K562 (cell line): ENCODE measurements around the gene SH3BP2. TPM values are rescaled to one million over a fixed set of nuclear protein-coding genes. Genes with fewer than 3 reads are reported as not detected.

Experiments used
- ATAC-seq: fragments of 200-7000 bp; cut with Tn5 transposase; 3 replicates; pipeline ENCODE4 v1.9.1; 2020; ENCODE audit warnings: moderate library complexity
- BruUV-seq: library from RNA; stranded (reverse); fragments of 400-500 nt; replicated peaks from 2 replicates; lab custom pipeline; 2021; lab: Mats Ljungman, UMichigan
- CTCF ChIA-PET: fragments of 300-600 bp; formaldehyde crosslinking; extraction: SDS; loops from one replicate; lab custom pipeline; 2021; ENCODE audit warnings: low intra/inter-chr PET ratio; lab: Yijun Ruan, JAX
- POLR2A ChIA-PET: fragments of 300-600, 350-650 bp; sonication (Branson Sonifier 250); formaldehyde crosslinking; extraction: SDS; loops from one replicate; lab custom pipeline; 2021; ENCODE audit warnings: antibody characterized with exemption, inconsistent platforms; lab: Yijun Ruan, JAX
- DNase-seq, 4 experiments: peaks; one replicate each; pipeline versions ENCODE4 v3.0.0 to v3.0.0-alpha.2; 2011 to 2018; ENCODE audit warnings: low spot score in 3 of 4, mixed read lengths in 3 of 4; ENCODE audit errors: extremely low read depth in 1 of 4
- FAIRE-seq: peaks from 2 replicates; lab custom pipeline; 2011; peaks lifted over from hg19 to GRCh38; lab: Jason Lieb, UNC
- H2AFZ ChIP-seq: 2 replicates; pipeline ENCODE4 v1.6.0; 2011; ENCODE audit warnings: low read depth, low read length, control low read depth, inconsistent platforms
- H3K27ac ChIP-seq: fragments of 200-600 bp; 3 replicates; pipeline ENCODE4 v1.8.0; 2011; ENCODE audit warnings: low read depth, mild to moderate bottlenecking, control low read depth, inconsistent platforms, low read length, moderate library complexity, mixed read lengths; ENCODE audit errors: extremely low read depth
- H3K27me3 ChIP-seq, 2 experiments: fragments of 300-600 bp in 1 of 2; 2 replicates in 1 of 2; 3 replicates in 1 of 2; pipeline versions ENCODE4 v1.6.0 to v1.8.0; 2011; ENCODE audit warnings: inconsistent platforms in 2 of 2, low read length in 2 of 2, mild to moderate bottlenecking in 1 of 2, mixed read lengths in 1 of 2, moderate library complexity in 1 of 2; ENCODE audit not compliant: control insufficient read depth in 2 of 2, insufficient read depth in 2 of 2
- H3K36me3 ChIP-seq: fragments of 300-600 bp; 3 replicates; pipeline ENCODE4 v1.8.0; 2011; ENCODE audit warnings: mild to moderate bottlenecking, low read length, inconsistent platforms; ENCODE audit not compliant: control insufficient read depth, insufficient read depth
- H3K4me1 ChIP-seq, 2 experiments: fragments of 200-600 bp in 1 of 2; replicated peaks in 1 of 2; 2 replicates in 1 of 2; 3 replicates in 1 of 2; pipeline versions ENCODE4 v1.5.1 to v1.8.0; 2011; ENCODE audit warnings: inconsistent platforms in 2 of 2, low read length in 2 of 2, mild to moderate bottlenecking in 1 of 2, mixed read lengths in 1 of 2, moderate library complexity in 1 of 2; ENCODE audit not compliant: control insufficient read depth in 2 of 2, insufficient read depth in 2 of 2
- H3K4me2 ChIP-seq: 2 replicates; pipeline ENCODE4 v1.6.1; 2011; ENCODE audit warnings: low read length, control low read depth, inconsistent platforms, mixed read lengths; ENCODE audit not compliant: insufficient read depth
- H3K4me3 ChIP-seq: fragments of 200-600 bp; sonication (generic), shearing (Covaris generic); 2 replicates; pipeline ENCODE4 v1.5.1; 2016; ENCODE audit warnings: control low read depth, inconsistent platforms
- H3K79me2 ChIP-seq: fragments of 200-600 bp; 3 replicates; pipeline ENCODE4 v1.8.0; 2011; ENCODE audit warnings: low read length, inconsistent platforms; ENCODE audit not compliant: control insufficient read depth, insufficient read depth
- H3K9ac ChIP-seq, 2 experiments: 2 replicates each; pipeline versions ENCODE4 v1.6.0 to v1.6.1; 2011; ENCODE audit warnings: low read depth in 2 of 2, low read length in 2 of 2, control low read depth in 1 of 2, inconsistent platforms in 1 of 2, mild to moderate bottlenecking in 1 of 2, mixed read lengths in 1 of 2; ENCODE audit not compliant: insufficient read depth in 1 of 2
- H3K9me1 ChIP-seq: one replicate; pipeline ENCODE4 v1.6.0; 2011; ENCODE audit warnings: inconsistent platforms, mild to moderate bottlenecking, low read length, moderate library complexity; ENCODE audit not compliant: control insufficient read depth, insufficient read depth
- H3K9me3 ChIP-seq: replicated peaks from 2 replicates; pipeline ENCODE4 v1.5.1; 2011; ENCODE audit warnings: low read depth, low read length, inconsistent platforms; ENCODE audit not compliant: control insufficient read depth, insufficient read depth
- H4K20me1 ChIP-seq: replicated peaks from 2 replicates; pipeline ENCODE4 v1.6.1; 2011; ENCODE audit warnings: low read length, inconsistent platforms, mixed read lengths; ENCODE audit not compliant: control insufficient read depth, insufficient read depth
- CHCHD3 ChIP-seq: fragments of 250-450 bp; sonication (Bioruptor Pico); IDR thresholded peaks from 2 replicates; pipeline ENCODE4 v2.1.2; 2022; ENCODE audit warnings: mild to moderate bottlenecking
- CREBBP ChIP-seq: IDR thresholded peaks from one replicate; pipeline ENCODE4 v1.6.1; 2012; ENCODE audit warnings: low read depth, mild to moderate bottlenecking, control low read depth, inconsistent platforms, low read length
- DMBX1 ChIP-seq: fragments of 250-450 bp; sonication (Bioruptor Pico); IDR thresholded peaks from 2 replicates; pipeline ENCODE4 v1.8.0; 2022; ENCODE audit warnings: inconsistent platforms, mild to moderate bottlenecking, moderate library complexity, borderline replicate concordance
- E2F5 ChIP-seq: sonication (generic); formaldehyde crosslinking; IDR thresholded peaks from 2 replicates; pipeline ENCODE4 v1.8.0; 2022; ENCODE audit warnings: mild to moderate bottlenecking, missing genetic modification reagents
- MXI1 ChIP-seq: IDR thresholded peaks from 2 replicates; pipeline ENCODE4 v1.6.1; 2011; ENCODE audit warnings: low read depth, mild to moderate bottlenecking, improper control_type of control experiment, low read length
- SIN3A ChIP-seq, 2 experiments: fragments of 150-350 bp in 1 of 2; IDR thresholded peaks; 2 replicates each; pipeline ENCODE4 v1.6.1; 2011 to 2016; ENCODE audit warnings: borderline replicate concordance in 2 of 2, low read depth in 2 of 2, low read length in 2 of 2, mild to moderate bottlenecking in 2 of 2, moderate library complexity in 2 of 2; ENCODE audit not compliant: control insufficient read depth in 1 of 2
- YBX1 ChIP-seq: fragments of 450-650 bp; IDR thresholded peaks from 2 replicates; pipeline ENCODE4 v1.7.1; 2016; ENCODE audit warnings: mild to moderate bottlenecking
- ZBTB11 ChIP-seq, 3 experiments: fragments of 200-800 bp in 1 of 3; fragments of 250-450 bp in 1 of 3; fragments of 450-650 bp in 1 of 3; sonication (Bioruptor Pico) in 1 of 3; sonication (Bioruptor generic) in 1 of 3; formaldehyde crosslinking in 1 of 3; IDR thresholded peaks; 2 replicates each; pipeline versions ENCODE4 v1.6.1 to v1.8.0; 2016 to 2022; ENCODE audit warnings: mild to moderate bottlenecking in 2 of 3, missing genetic modification characterization in 2 of 3, missing compliant biosample characterization in 1 of 3, moderate library complexity in 1 of 3
- WGBS: fragments of 100-300 bp; shearing (Covaris generic); methylation state at CpG from one replicate; pipeline ENCODE4 v1.1.6; 2016; ENCODE audit warnings: low coverage, mixed read lengths; ENCODE audit not compliant: insufficient coverage; ENCODE audit errors: missing lambda C conversion rate; 5-methylcytosine and 5-hydroxymethylcytosine counted together
- in situ Hi-C: fragments of 300-500 bp; cut with MboI; formaldehyde crosslinking; loops from 4 replicates; pipeline ENCODE4 v1.15.0; 2018; ENCODE audit warnings: inconsistent platforms, mixed read lengths
- intact Hi-C: fragments of 100-400 bp; cut with micrococcal nuclease; formaldehyde crosslinking; loops from 2 replicates; pipeline ENCODE4 v1.14.2; 2022
- polyA plus RNA-seq, 8 experiments: library from polyadenylated mRNA; depleted of rRNA in 4 of 8; stranded (reverse) in 5 of 8; unstranded in 3 of 8; fragments of >200 nt; fragmentation: Nextera tagmentation in 2 of 8; fragmentation: Illumina TruSeq in 1 of 8; extraction: Ambion mirVana in 2 of 8; extraction: Trizol in 1 of 8; gene quantifications; 2 replicates each; pipeline versions ENCODE4 v1.2.1 to v1.2.3, GENCODE V29; 2011 to 2014; ENCODE audit warnings: inconsistent platforms in 1 of 8, missing spikeins in 1 of 8
- total RNA-seq, 7 experiments: library from RNA; depleted of rRNA in 6 of 7; stranded (reverse); fragments of >200 nt in 6 of 7; fragmentation: Illumina TruSeq in 2 of 7; extraction: Trizol in 2 of 7; gene quantifications; 2 replicates each; pipeline versions ENCODE4 v1.2.1 to v1.2.3, GENCODE V29; 2011 to 2021; ENCODE audit warnings: low replicate concordance in 1 of 7
- TF ChIP-seq, protein P1 (sequence below): IDR thresholded peaks from 2 replicates; pipeline ENCODE4 v1.6.1; 2011; ENCODE audit warnings: borderline replicate concordance, low read depth, mild to moderate bottlenecking, moderate library complexity, low read length; ENCODE audit not compliant: insufficient read depth, poor library complexity, severe bottlenecking

SH3BP2 gene
- total and polyA plus RNA-seq, 9 of the 15 experiments (the other 6 are each of a cell fraction or from before 2014, with no cell fraction given): 0.34 to 16.0 (median 5.1) TPM

GRCh38 chr4:2791518-2792395 lies 1.1 kb upstream of the SH3BP2 start:
- TF ChIP-seq SIN3A (IDR thresholded peaks at IDR 0.05; ENCODE audit: borderline replicate concordance in 2 of 2, control insufficient read depth in 1 of 2, low read depth in 2 of 2, low read length in 2 of 2) (no peak), YBX1 (no peak), ZBTB11 (CRISPR knock-in tag; IDR thresholded peaks at IDR 0.05) (no peak), DMBX1 (CRISPR knock-in tag) (no peak), MXI1 (no peak), E2F5 (CRISPR knock-in tag) (no peak), CHCHD3 (CRISPR knock-in tag) (no peak), CREBBP (no peak)
- TF ChIP-seq, protein P1, sequence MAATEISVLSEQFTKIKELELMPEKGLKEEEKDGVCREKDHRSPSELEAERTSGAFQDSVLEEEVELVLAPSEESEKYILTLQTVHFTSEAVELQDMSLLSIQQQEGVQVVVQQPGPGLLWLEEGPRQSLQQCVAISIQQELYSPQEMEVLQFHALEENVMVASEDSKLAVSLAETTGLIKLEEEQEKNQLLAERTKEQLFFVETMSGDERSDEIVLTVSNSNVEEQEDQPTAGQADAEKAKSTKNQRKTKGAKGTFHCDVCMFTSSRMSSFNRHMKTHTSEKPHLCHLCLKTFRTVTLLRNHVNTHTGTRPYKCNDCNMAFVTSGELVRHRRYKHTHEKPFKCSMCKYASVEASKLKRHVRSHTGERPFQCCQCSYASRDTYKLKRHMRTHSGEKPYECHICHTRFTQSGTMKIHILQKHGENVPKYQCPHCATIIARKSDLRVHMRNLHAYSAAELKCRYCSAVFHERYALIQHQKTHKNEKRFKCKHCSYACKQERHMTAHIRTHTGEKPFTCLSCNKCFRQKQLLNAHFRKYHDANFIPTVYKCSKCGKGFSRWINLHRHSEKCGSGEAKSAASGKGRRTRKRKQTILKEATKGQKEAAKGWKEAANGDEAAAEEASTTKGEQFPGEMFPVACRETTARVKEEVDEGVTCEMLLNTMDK: no peak
- TF ChIP-seq, all 486 proteins: peak for 0
- BruUV-seq: no TSS peak
- H3K9me1 ChIP-seq: no peaks in the 10 kb centered on the region
- ATAC-seq (no peak), DNase-seq (no peak), FAIRE-seq (no peak)
- intact Hi-C loops: loop anchor here (1.0 to 5.0 kb wide), 3 partner anchors 29 to 76 kb away; partner anchors contain the start of gene ADD1
- H3K79me2 ChIP-seq: no peaks in the 10 kb centered on the region; the same call in 2 of the 3 replicates
- no peaks in the 10 kb centered on the region for H3K27me3 ChIP-seq
- CTCF ChIA-PET: no interaction called here
- no peak overlapping the region for H3K27ac ChIP-seq
- no peak overlapping the region for H3K4me3 ChIP-seq
- POLR2A ChIA-PET: interaction anchor here (0.6 to 1.0 kb wide), 3 partner anchors 9 to 92 kb away, joined by 3 to 4 read pairs (median 3); no protein-coding TSS in a partner anchor
- WGBS: 87% methylated on average over 7 of the region's 10 CpGs
- H3K4me2 ChIP-seq: no peak overlapping the region
- H3K9me3 ChIP-seq: no peaks in the 10 kb centered on the region
- H3K36me3 ChIP-seq: no peaks in the 10 kb centered on the region
- peak overlapping the region in 1 of 2 experiments; percentile 75; a peak in 2 of 4 replicates for H3K9ac ChIP-seq
- peaks cover 15 to 91% of the 10 kb centered on the region in 2 experiments for H3K4me1 ChIP-seq
- in situ Hi-C loops: no loop called here
- H4K20me1 ChIP-seq: no peaks in the 10 kb centered on the region; the same call in 1 of the 2 replicates
- peak overlapping the region; percentile 62; the same call in 1 of the 2 replicates for H2AFZ ChIP-seq
